ENCODE results near the gene PCGF2. TPM values are rescaled to one million over a fixed set of nuclear protein-coding genes. Genes with fewer than 3 reads are reported as not detected.

Gene PCGF2
- total and polyA plus RNA-seq, 9 of the 15 experiments (the other 6 are each of a cell fraction or from before 2014, with no cell fraction given): 1.3 to 33.4 (median 7.0) TPM

GRCh38 chr17:38704606-38705522 lies 43.3 kb downstream of the PCGF2 start, which contains the start of gene MLLT6 (continued):
- no peak for TF ChIP-seq GABPB1 (CRISPR knock-in tag; IDR thresholded peaks at IDR 0.05)
- TF ChIP-seq MTA3 (IDR thresholded peaks at IDR 0.05; ENCODE audit: borderline replicate concordance): no peak
- no peak for TF ChIP-seq E2F1 (CRISPR knock-in tag; IDR thresholded peaks at IDR 0.05)
- TF ChIP-seq PTBP1 (IDR thresholded peaks at IDR 0.05; ENCODE audit: low read depth, low read length): 0 out of 2 replicates have a peak, but pooled peaks have one; percentile 39
- TF ChIP-seq SREBF1 (IDR thresholded peaks at IDR 0.05; ENCODE audit: borderline replicate concordance, low read depth, low read length): no peak
- no peak for TF ChIP-seq ZNF561 (CRISPR knock-in tag; conservative IDR thresholded peaks at IDR 0.05)
- TF ChIP-seq ZNF133 (CRISPR knock-in tag; IDR thresholded peaks at IDR 0.05): no peak
- no peak for TF ChIP-seq ELF2 (CRISPR knock-in tag; IDR thresholded peaks at IDR 0.05)
- TF ChIP-seq HMGN3 (IDR thresholded peaks at IDR 0.05; ENCODE audit: borderline replicate concordance, extremely low read depth, insufficient read length, low read depth, low read length): peak; percentile 21
- TF ChIP-seq ELF4 (CRISPR knock-in tag; IDR thresholded peaks at IDR 0.05): 0 out of 2 replicates have a peak, but pooled peaks have one; percentile 15
- no peak for TF ChIP-seq ARHGAP35 (IDR thresholded peaks at IDR 0.05; ENCODE audit: partially characterized antibody)
- peak; percentile 65 for TF ChIP-seq CXXC5 (CRISPR knock-in tag; IDR thresholded peaks at IDR 0.05)
- TF ChIP-seq PPARD (CRISPR knock-in tag; IDR thresholded peaks at IDR 0.05): no peak
- TF ChIP-seq ID3 (CRISPR knock-in tag; IDR thresholded peaks at IDR 0.05): no peak
- TF ChIP-seq ID3 (tag; IDR thresholded peaks at IDR 0.05): no peak
- TF ChIP-seq TAF9B (IDR thresholded peaks at IDR 0.05; ENCODE audit: partially characterized antibody): peak; percentile 19
- TF ChIP-seq ZNF316 (IDR thresholded peaks at IDR 0.05): peak; percentile 90
- TF ChIP-seq ZBTB11 (CRISPR knock-in tag; IDR thresholded peaks at IDR 0.05): peak in 1 of 3 experiments; percentile 52; a peak in 2 of 6 replicates
- TF ChIP-seq ZZZ3 (IDR thresholded peaks at IDR 0.05): no peak
- TF ChIP-seq GTF2B (IDR thresholded peaks at IDR 0.05; ENCODE audit: extremely low read depth, insufficient read length): no peak
- no peak for TF ChIP-seq POLR2B (IDR thresholded peaks at IDR 0.05; ENCODE audit: low read depth, partially characterized antibody)
- no peak for TF ChIP-seq ZNF274 (IDR thresholded peaks at IDR 0.05; ENCODE audit: borderline replicate concordance, low read depth, low read length)

All from K562 (cell line).